NCI-H2107 treated with DMSO at 0.1 percent for 48 hours (cell line): ENCODE results near the gene CHST15.

Experiments
- DNase-seq: peaks from one replicate; lab custom pipeline; 2025; ENCODE audit not compliant: unreplicated experiment; lab: John Stamatoyannopoulos, UW

CHST15 gene

DNA sequence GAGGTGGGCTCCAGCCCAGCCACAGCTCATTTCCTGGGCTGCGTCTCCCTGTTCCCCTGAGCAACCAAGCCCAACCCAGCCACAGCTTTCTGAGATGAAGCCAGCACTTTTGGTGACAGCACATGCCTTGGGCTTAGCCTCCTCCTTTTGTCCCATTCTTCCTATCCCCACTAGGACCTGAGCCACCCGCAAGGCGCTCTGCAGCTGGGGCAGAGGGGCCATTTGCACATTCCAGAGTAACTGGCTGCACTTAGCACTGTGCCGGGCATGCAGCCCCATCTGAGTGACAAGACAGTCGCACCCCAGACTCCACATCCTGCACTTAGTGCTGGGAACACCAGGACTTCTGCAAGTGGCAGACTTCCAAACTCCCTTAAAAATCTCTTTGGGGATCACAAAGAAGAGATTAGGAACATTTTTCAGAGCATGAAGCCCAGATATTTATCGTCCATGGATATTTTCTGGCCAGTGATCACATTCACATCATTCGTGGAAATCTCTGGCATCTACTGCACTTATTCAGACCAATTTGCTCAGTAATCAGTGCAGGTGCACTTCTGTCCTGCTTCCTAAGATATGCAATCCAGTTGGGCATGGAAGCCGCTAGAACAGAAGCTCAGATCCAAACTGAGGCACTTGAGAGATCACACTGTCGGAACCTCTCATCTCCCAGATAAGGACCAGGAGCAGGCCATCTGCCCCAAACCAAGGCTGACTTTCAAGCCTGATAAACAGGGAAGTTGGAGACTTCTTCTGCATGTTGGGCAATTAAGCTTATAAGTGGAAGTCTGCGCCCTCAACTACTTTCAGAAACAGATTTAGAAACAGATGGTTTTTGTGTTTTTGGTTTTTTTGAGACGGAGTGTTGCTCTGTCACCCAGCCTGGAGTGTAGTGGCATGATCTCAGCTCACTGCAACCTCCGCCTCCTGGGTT is 26.4 kb downstream of the CHST15 start:
- no peak for DNase-seq

DNA sequence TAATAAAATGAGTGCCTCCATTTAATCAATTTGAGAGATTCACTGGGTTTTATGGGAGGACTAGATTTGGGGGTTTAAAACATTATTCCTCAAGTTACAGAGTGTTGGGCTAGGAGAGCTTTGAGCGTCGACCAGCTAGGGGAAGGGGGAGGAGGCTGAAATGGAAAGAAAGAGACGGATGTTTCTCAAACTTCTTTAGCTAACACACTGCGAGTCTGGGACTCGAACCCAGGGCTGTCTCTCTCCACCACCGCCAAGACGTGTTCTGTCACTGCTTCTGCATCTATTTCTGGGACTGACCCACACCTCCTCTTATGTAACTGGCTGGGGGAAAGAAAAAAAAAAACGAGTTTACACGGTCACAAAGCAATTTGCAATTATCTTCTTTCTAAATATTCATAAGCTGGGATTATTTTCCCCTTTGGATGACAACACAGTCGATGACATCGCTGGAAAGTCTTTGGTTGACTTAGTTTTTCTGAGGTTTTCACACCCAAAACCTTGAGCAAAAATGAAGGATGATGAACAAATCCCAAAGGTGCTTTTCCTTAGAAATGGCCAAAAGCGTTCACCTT is 27.2 kb downstream of the CHST15 start:
- DNase-seq, result no peak

DNA sequence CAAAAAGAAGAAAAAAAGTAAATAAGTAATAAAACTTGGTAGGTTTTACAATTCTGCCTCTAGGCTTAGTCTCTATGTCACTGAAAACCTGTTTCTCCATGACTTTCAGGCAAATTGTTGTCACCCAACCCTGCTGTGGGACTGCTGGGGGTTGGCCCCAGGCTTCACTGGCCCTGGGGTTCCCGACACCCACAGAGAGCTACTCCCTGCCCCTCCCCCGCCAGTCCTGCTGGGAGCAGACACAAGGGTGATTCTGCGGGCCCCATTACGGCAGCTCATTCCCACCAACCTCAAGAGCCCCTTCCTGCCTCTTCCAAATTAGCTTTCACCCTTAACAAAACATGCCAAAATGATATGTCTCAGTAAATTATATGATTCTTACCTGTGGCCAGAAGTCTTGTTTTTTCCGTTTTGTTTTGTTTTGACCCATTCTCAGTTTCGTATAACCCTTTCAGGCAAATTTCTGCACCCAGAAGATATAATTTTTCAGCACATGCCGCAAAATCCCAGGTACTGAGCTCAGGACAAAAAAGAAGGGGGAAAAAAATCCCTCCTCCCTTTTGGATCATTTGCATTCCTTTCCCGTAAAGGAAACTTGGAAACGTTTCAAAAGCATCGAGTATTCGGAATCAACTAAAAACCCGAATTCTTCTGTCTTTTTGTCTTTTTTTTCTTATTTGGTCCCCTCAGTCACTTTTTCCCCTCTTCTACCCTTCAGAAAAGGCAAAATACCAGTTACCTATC is 27.8 kb downstream of the CHST15 start:
- no peak for DNase-seq

DNA sequence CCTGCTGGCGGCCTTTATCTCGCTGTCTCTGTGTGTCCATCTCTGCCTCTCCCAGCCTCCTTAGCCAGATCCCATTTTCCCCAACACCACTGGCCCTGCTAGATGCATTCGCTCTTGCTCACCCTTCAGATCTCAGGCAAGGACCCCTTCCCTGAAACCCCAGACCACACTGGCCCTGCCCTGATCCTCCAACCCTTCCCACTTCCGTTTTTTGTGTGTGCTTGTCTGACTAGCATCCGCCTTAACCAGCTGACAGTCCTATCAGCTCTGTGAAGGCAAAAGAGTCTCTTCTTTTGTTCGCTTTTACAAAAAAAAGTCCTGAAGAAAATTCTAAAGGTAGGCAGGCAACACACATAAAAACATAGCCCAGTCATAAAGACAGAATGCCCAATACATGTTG is 28.7 kb downstream of the CHST15 start:
- DNase-seq, result no peak

DNA sequence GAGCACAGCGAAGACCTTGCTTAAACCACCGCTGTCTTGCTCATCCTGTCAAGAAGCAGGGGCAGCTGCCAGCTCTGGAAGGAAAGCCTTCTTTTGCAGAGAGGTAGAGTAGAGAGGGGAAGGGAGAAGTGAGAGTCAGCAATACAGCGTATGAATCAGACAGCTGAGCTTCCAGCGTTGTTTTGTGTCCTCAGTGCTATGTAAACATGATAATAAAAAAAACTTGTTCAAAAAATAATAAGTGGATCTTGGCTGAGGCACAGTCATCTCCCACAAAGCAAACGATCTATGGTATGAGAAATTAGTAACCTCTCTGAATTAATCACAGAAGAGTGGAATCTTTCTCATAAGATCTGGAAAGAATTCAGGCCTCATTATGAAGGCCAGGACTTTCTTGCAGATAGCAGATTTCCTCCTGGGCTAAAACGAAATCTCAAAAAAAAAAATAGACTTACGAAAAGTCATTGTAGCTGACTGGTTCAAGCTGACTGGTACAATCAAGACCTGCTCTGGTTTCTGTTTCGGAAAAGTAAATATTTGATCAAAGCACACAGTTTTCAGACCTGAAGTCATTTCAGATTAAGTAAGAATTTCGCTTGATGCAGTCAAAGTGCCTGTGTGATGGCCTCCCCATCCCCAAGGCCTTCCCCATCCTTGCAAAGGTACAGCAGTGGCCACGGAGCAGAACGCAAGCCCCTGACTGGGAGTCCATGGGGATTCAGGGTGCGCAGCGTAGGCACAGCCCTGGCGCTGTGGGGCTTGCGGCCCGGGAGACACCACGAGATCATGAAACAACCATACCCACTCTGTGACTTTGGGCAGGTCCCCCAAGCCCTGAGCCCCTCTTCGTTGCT is 29.4 kb downstream of the CHST15 start:
- DNase-seq, result no peak

DNA sequence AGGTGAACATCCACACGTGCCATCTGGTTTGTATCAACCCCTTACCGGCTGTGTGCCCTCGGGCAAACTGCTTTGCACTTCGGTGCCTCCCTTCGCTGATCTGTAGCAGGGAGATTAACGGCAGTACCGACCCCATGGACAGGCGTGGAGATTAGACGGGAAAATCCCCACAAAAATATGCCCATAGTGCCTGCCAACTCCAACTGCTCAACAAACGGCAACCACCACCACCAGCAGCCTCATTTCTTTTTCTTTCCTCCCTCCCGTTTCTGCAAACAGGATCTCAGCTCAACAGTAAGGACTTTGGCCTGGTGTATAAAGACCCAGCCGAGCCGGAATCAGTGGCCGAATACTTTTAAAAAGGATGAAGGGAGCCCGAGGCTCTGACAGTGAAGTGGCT is 31.0 kb downstream of the CHST15 start:
- DNase-seq, result no peak

DNA sequence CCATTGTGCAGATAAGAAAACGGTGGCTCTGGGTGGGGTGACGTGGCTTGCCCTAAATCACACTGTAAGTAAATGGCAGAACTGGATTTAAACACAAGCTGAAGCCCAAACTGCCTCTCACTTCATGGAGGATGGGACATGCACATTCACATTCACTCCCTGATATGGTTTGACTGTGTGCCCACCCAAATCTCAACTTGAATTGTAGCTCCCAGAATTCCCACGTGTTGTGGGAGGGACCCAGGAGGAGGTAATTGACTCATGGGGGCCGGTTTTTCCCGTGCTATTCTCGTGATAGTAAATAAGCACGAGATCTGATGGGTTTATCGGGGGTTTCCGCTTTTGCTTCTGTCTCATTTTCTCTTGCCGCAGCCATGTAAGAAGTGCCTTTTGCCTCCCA is 32.4 kb downstream of the CHST15 start:
- no peak for DNase-seq

DNA sequence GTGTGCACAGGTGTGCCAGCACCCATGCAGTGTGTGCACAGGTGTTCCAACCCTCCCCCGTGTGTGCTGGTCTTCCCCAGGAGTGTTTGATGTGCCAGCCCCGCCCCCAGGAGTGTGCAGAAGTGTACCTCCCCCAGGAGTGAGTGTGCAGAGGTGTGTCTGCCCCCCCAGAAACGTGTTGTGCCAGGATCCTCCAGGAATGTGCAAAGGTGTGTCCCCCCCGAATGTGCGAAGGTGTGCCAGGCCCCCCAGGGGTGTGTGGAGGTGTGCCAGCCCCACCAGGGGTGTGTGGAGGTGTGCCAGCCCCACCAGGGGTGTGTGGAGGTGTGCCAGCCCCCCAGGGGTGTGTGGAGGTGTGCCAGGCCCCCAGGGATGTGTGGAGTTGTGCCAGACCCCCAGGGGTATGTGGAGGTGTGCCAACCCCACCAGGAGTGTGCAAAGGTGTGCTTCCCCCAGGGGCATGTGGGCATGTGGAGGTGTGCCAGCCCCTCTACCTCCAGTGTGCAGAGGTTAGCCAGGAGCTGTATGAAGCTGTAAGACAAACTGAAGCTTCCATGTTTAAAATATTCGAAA is 33.2 kb downstream of the CHST15 start:
- no peak for DNase-seq

DNA sequence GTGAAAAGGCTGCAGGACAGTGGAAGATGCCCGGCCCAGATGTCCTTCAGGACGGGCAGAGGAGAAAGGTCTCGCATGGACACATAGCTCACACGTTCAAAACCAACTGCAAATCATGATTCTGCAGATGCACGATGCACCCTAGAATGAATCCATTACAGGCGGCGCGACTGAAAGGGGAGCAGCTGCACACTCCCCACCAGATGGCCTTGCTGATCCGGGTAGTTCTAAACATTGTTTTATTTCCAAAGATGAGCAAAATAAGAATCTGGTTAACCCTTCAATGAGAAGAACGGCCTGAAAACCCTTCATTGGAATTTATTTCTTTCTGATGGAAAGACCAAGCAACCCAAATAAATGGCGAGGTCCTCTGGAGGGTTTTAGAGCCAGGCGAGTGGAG is 33.8 kb downstream of the CHST15 start:
- DNase-seq, result no peak

DNA sequence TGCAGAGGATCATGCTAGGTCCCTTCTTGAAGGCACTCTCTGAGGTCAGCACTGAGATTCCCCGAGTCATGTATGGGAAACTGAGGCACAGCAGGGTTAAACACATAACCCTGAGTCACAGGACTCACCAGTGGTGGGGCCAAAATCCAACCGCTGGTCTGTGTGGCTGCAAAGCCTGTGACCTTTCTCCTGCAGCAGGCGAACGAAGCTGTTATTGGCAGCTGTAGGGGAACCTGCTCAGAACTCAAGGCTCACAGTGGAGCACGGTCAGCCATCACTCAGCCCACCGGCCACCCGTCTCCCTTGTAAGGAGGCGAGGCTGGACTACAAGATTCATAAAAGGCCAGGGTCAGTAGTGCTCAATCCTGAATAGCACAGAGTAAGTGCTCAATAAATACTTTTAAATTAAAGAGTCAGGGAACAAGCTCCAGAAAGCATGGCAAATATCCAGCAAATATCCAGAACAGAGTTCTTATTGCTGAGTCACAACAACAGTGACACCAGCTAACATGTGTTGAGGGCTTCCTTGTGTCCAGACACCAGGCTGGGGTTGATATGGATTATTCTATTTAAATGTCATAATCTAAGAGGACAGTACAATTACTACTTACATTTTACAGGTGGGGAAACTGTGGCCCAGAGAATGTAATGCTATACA is 34.9 kb downstream of the CHST15 start:
- DNase-seq, result no peak

DNA sequence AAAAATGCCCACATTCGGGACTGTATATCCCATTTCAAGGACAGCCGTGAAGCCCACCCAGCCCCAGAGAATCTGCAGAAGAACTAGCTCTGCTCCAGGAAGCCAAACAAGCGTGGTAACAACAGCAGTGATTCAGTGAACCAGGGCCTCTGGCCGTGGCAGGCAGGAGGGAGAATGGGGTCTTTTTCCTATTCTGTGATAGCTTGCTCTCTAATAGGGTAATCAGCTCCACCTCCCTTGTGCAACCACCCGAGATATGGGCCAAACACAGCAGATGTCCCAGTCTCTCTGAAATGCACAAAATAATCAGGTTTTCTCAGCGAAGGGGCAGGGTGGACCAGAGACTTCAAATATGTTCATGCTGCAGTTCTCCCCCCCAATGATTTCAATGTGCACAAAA is 35.8 kb downstream of the CHST15 start:
- no peak for DNase-seq

DNA sequence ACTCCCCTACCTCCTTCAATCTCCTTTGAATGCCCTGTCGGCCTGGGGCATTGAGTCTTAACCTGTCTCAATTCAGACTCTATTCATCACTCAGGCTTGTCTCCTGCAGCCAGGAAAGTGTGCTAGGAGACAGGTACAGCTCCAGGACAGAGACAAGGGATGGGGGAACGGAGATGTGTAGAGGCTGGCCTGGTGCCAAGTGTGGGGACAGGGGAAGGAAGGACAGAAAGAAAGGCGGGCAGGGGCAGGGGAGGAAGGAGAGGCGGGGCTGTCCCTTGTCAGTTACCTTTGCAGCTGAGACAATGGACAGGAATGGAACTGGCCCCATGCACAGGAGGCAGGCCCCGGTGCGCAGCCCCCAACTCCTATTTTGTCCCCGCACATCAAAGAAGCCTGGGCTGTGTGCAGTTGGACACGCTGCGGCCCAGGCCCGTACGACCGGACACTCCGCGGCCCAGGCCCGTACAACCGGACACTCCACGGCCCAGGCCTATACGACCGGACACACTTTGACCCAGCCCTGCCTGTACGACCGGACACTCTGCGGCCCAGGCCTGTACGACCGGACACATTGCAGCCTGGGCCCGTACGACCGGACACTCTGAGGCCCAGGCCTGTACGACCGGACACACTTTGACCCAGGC is 36.9 kb downstream of the CHST15 start:
- no peak for DNase-seq

DNA sequence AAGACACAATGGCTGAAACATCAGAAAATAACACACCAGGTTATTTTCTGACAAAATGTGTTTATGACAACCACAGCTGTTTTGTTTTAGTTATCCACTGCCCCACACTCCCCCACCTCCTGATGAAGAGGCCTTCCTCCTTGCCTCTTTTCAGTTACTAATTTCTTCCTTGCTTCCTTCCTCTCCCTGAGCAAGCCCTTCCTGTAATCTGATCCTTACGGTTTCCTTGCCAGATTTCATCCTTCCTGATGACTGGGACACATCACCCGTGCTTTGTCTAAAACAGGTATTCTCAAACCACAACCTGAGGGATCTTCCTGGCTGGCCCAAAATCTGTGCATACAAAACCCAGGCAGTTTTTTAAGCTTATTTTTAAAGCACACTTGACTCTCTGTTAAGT is 39.4 kb downstream of the CHST15 start:
- no peak for DNase-seq

DNA sequence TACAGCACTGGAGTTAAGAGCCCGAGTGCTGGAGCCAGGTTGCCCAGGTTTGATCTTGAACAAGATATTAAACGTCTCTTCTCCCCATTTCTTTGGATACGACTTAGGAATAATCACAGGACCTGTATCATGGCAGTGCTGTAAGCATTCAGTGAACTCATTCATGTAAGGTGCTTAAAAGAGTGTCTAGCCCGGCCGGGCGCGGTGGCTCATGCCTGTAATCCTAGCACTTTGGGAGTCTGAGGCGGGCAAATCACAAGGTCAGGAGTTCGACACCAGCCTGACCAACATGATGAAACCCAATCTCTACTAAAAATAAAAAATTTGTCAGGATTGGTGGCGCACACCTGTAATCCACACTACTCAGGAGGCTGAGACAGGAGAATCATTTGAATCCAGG is 40.8 kb downstream of the CHST15 start:
- no peak for DNase-seq

DNA sequence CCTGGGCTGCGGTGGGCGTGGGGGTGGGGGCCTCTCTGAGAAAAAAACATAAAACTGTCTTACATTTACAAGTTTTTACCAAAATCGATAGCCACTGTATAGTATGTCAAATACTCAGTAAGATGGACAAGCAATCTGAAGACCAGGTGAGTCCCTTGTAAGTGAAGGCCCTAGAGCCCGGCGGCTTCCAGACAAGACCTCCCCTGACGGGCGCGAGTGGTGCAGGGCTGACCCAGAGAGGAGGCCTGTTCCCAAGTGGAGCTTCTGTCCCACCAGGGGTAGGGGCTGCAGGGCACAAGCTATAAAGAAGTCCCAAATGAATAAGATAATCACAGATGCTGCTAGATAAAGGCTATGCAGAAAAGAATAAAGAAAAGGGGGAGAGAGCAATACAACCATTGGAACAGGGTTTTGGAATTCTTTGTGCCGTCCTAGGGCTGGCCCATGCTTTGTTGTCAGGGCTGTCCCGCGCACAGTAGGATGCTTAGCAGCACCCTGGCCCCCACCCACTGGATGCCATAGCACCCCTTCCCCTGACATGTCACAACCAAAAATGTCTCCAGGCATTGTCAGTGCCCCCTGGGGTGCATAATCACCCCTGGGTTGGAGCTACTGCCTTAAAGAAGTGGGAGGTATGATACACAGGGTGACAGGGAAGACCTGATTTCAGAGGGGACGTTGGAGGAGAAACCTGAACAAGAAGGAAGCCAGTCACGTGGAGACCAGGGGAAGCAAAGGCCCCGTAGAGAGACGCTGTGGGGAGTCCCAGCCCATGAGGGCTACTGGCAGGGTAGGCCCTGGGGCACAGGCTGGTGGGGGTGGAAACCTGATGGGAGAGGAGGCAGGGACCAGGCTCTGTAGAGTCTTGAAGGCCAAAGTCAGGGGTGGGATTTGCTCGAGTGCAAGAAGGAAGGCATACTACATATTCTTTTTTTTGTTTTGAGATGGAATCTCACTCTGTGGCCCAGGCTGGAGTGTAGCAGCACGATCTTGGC is 43.1 kb downstream of the CHST15 start:
- no peak for DNase-seq

DNA sequence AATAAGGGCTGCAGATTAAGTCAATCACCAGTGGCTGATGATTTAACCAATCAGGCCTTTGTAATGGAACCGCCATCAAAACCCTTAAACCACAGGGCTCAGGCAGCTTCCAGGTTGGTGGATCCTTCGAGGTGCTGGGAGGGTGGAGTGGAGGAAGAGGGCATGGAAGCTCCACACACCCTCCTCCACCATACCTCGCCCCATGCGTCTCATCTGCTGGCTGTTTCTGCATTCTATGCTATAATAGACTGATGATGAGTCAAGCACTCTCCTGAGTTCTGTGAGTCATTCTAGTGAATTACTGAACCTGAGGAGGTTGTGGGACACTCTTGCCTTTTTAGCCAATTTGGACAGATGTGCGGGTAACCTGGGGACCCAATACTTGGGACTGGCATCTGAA is 43.9 kb downstream of the CHST15 start:
- DNase-seq, result no peak

DNA sequence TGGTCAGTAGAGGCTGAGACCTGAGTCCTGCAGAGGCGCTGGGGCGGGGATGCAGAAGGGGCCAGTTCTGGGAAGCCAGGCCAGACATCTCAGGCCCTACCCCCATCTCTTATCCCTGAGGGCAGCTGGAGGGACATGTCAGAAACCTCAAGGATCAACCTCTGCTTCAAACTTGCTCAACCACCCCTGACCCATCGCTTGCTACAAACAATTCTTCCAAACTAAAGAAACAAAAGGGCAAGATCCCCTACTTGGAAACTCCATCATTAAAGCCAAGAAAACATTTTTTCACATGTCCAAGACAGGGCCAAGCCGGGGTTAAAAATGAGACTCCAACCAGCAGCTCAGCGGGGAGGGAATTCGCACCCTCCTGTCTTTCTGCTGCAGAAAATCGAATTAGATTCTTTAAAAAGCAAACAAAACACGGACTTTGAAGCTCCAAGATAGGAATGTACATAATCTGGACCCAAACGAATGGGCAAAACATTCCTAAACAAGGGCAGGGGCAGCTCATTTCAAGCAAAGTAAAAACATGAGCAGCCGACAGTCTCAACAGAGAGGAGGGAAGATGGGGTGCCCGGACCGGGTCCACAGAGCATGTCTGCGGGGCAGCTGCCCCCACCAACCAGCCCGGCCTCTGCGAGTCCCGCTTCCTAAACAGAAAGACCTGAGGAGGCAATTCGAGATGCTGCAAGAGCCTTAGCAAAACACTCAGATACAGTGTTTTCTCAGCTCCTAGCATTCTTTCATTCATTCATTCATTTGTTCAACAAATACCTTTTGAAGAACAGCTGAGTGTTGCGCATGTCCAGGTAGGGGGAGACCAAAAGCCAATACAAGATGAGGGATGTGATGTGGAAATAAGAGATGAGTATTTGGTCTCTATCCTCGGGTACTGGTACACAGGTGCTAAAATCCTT is 44.8 kb downstream of the CHST15 start:
- DNase-seq, result no peak
